ENCODE results near the gene FAM89A. TPM values are rescaled to one million over a fixed set of nuclear protein-coding genes. Genes with fewer than 3 reads are reported as not detected.
"Not testable (repeated sequence)": the region's sequence is repeated elsewhere in the genome, so short reads cannot be mapped to it uniquely, and the experiment has no call there.

Gene FAM89A
- total and polyA plus RNA-seq, 2 of the 13 experiments (the other 11 are each of a cell fraction or from before 2014, with no cell fraction given) = 0.35 to 0.44 TPM

DNA sequence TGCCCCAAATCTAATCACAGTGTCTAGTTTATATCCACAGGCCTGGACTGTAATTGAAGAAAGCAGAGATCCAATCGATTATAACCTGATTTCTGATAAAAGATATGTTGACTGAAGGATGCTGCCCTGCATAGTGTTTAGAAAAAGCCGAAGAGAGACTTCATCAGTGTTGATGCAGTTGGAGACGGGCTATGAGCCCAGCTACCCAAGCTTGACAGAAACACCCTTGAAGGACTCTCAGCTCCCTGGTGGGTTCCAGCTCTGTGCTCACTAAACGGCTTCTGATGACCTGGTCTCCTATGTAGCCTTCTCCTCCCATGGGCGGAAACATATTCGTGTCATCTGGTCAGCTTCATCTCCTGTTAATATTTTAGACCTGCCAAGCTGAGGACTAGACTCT is 10.2 kb downstream of the FAM89A start (continued):
- TF ChIP-seq, protein P1, sequence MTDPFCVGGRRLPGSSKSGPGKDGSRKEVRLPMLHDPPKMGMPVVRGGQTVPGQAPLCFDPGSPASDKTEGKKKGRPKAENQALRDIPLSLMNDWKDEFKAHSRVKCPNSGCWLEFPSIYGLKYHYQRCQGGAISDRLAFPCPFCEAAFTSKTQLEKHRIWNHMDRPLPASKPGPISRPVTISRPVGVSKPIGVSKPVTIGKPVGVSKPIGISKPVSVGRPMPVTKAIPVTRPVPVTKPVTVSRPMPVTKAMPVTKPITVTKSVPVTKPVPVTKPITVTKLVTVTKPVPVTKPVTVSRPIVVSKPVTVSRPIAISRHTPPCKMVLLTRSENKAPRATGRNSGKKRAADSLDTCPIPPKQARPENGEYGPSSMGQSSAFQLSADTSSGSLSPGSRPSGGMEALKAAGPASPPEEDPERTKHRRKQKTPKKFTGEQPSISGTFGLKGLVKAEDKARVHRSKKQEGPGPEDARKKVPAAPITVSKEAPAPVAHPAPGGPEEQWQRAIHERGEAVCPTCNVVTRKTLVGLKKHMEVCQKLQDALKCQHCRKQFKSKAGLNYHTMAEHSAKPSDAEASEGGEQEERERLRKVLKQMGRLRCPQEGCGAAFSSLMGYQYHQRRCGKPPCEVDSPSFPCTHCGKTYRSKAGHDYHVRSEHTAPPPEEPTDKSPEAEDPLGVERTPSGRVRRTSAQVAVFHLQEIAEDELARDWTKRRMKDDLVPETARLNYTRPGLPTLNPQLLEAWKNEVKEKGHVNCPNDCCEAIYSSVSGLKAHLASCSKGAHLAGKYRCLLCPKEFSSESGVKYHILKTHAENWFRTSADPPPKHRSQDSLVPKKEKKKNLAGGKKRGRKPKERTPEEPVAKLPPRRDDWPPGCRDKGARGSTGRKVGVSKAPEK (CRISPR knock-in tag; IDR thresholded peaks at IDR 0.05; ENCODE audit: borderline replicate concordance) = no peak
- no peak for TF ChIP-seq ZNF225 (CRISPR knock-in tag; IDR thresholded peaks at IDR 0.05)
- TF ChIP-seq, protein P2, sequence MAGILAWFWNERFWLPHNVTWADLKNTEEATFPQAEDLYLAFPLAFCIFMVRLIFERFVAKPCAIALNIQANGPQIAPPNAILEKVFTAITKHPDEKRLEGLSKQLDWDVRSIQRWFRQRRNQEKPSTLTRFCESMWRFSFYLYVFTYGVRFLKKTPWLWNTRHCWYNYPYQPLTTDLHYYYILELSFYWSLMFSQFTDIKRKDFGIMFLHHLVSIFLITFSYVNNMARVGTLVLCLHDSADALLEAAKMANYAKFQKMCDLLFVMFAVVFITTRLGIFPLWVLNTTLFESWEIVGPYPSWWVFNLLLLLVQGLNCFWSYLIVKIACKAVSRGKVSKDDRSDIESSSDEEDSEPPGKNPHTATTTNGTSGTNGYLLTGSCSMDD (CRISPR knock-in tag; IDR thresholded peaks at IDR 0.05) = no peak
- no peak for TF ChIP-seq NKX3-1 (CRISPR knock-in tag; IDR thresholded peaks at IDR 0.05)
- TF ChIP-seq MBD4 (IDR thresholded peaks at IDR 0.05; ENCODE audit: borderline replicate concordance, low read length) = no peak
- no peak for TF ChIP-seq DR1 (CRISPR knock-in tag; IDR thresholded peaks at IDR 0.05)
- no peak for TF ChIP-seq MED13 (CRISPR knock-in tag; IDR thresholded peaks at IDR 0.05)
- TF ChIP-seq SMAD3 (CRISPR knock-in tag; IDR thresholded peaks at IDR 0.05) = no peak

DNA sequence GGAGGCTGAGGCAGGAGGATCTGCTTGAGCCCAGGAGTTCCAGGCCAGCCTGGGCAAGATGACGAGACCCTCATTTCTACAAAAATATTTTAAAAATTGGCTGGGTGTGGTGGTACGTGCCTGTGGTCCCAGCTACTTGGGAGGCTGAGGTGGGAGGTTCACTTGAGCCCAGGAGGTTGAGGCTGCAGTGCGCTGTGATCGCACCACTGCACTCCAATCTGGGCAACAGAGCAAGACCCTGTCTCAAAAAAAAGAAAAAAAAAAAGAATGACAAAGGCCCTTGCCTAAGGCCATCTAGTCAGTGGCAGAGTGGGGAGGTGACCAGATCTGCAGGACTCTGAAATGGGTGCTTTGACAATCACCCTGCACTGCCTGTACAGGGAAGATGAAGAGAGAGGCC is 10.8 kb downstream of the FAM89A start:
- in situ Hi-C loops (cut with HindIII; ENCODE audit: extremely low pct_ligation_motif_present, low pct_unique_long_range_greater_than_20kb); H3K79me2 ChIP-seq (ENCODE audit: insufficient read depth, low read length); H4K20me1 ChIP-seq (ENCODE audit: insufficient read depth, low read length); FAIRE-seq; H3K36me3 ChIP-seq (replicated peaks in 1 of 2; ENCODE audit: control insufficient read depth in 1 of 2, insufficient read depth in 2 of 2, low read length in 2 of 2); H3K27ac ChIP-seq (ENCODE audit: extremely low read length, insufficient read depth, low read length); H3K4me1 ChIP-seq (ENCODE audit: insufficient read depth, low read length); CTCF ChIA-PET (ENCODE audit: low intra/inter-chr PET ratio, low total read pairs); DNase-seq (ENCODE audit: low spot score); intact Hi-C loops (cut with micrococcal nuclease; ENCODE audit: unreplicated experiment); H3K4me3 ChIP-seq (replicated peaks in 1 of 3; ENCODE audit: insufficient read depth in 1 of 3, low read depth in 2 of 3, low read length in 3 of 3); H3K27me3 ChIP-seq (ENCODE audit: control insufficient read depth in 1 of 2, insufficient read depth in 2 of 2, low read length in 2 of 2); H3K9me3 ChIP-seq (ENCODE audit: low read length); H3K4me2 ChIP-seq (ENCODE audit: low read depth, low read length); BruUV-seq (replicated peaks); H3K9ac ChIP-seq (ENCODE audit: insufficient read depth, low read depth, low read length); ATAC-seq; POLR2A ChIA-PET; H2AFZ ChIP-seq (ENCODE audit: low read length): not testable (repeated sequence)
- WGBS (ENCODE audit: low lambda C conversion rate) = 73% methylated on average over 4 of the region's 4 CpGs

All from HepG2 (cell line).